Natural killer cell treated with Interleukin-12 subunit alpha and Interleukin-12 subunit beta and Interleukin-15 and Interleukin-18, amount 100 ng/mL, for 72 hours (primary cell): ENCODE data around the gene SLC4A3. TPM values are rescaled to one million over a fixed set of nuclear protein-coding genes. Genes with fewer than 3 reads are reported as not detected.

Source experiments
- total RNA-seq, 2 donors: library from RNA; stranded (reverse); gene quantifications; one replicate each; pipeline ENCODE4 v1.2.3, GENCODE V29; 2022

Gene SLC4A3
- total RNA-seq, 2 donors from 2014 or later: not detected

Other genes starting within 250 kb of the SLC4A3 start
- 100 to 1,000 TPM in 1 of 2 donors, 10 to 100 TPM in 1; 85.3 to 116 TPM for gene DNPEP, start 239.7 kb upstream of the SLC4A3 start, total RNA-seq
- not detected for gene DES, start 209.3 kb upstream of the SLC4A3 start, total RNA-seq
- under 1 TPM in 1 of 2 donors, not detected in 1; 0.86 TPM for gene SPEG, start 192.8 kb upstream of the SLC4A3 start, total RNA-seq
- 10 to 100 TPM; 55.5 to 67.1 TPM for gene GMPPA, start 128.7 kb upstream of the SLC4A3 start, total RNA-seq
- under 1 TPM in 1 of 2 donors, not detected in 1; 0.12 TPM for gene ASIC4, start 113.1 kb upstream of the SLC4A3 start, total RNA-seq
- 10 to 100 TPM; 52.4 to 57.5 TPM for gene CHPF, start 83.8 kb upstream of the SLC4A3 start, total RNA-seq
- gene TMEM198, start 83.6 kb upstream of the SLC4A3 start, total RNA-seq: 1 to 10 TPM; 3.6 to 7.6 TPM
- 1 to 10 TPM in 1 of 2 donors, not detected in 1; 2.9 TPM for gene OBSL1, start 56.1 kb upstream of the SLC4A3 start, total RNA-seq
- gene INHA, start 55.3 kb upstream of the SLC4A3 start, total RNA-seq: not detected
- gene STK11IP, start 29.8 kb upstream of the SLC4A3 start, total RNA-seq: 10 to 100 TPM; 27.7 to 50.7 TPM